ENCODE results near the gene MYL10. TPM values are rescaled to one million over a fixed set of nuclear protein-coding genes. Genes with fewer than 3 reads are reported as not detected.

The MYL10 gene
- total RNA-seq = not detected

DNA sequence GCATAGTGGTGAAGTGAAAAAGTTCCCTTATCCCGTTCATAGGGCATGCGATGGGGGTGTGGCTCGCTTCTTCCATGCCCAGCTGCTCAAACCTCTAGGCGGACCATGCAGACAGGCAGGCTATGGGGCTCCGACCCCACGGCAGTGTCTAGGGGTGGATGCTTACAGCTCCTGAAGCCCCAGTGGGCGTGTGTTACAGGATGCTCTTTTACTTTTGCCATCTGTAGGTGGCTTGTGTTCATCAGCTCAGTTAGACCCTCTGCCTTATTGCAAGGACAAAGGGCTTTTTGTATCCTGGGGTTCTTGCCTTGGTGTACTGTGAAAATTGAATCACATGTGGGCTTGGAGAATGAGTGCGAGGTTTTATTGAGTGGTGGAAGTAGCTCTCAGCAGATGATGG, at the start of gene MYL10:
Gene MYL10, minus strand, starts transcription at position 126 of the 400 bp plus-strand sequence. CDS start 178 bp downstream, outside the sequence.
- H3K9me3 Mint-ChIP-seq (ENCODE audit: low read depth) = no peaks in the 10 kb centered on the region
- H3K4me3 Mint-ChIP-seq = no peak within 1 kb of the TSS
- no peaks in the 10 kb centered on the region for H3K36me3 Mint-ChIP-seq
- H3K27ac Mint-ChIP-seq = no peak within 1 kb of the TSS
- no peak for DNase-seq
- no peak for ATAC-seq
- CTCF ChIA-PET = interaction anchor here (0.7 kb wide), 1 partner anchor 505 kb away, joined by 5 read pairs; no protein-coding TSS in a partner anchor
- peaks cover 18% of the 10 kb centered on the region for H3K27me3 Mint-ChIP-seq
- H3K4me1 Mint-ChIP-seq = no peaks in the 10 kb centered on the region

GRCh38 chr7:101678658-101679057, 49.6 kb upstream of the MYL10 start:
- DNase-seq (no peak), ATAC-seq (no peak)
- Mint-ChIP-seq H3K27ac (no peak overlapping the region), H3K36me3 (no peaks in the 10 kb centered on the region), H3K4me3 (no peak overlapping the region), H3K4me1 (no peaks in the 10 kb centered on the region), H3K27me3 (no peaks in the 10 kb centered on the region), H3K9me3 (ENCODE audit: low read depth) (no peaks in the 10 kb centered on the region)
- CTCF ChIA-PET = no interaction called here

DNA sequence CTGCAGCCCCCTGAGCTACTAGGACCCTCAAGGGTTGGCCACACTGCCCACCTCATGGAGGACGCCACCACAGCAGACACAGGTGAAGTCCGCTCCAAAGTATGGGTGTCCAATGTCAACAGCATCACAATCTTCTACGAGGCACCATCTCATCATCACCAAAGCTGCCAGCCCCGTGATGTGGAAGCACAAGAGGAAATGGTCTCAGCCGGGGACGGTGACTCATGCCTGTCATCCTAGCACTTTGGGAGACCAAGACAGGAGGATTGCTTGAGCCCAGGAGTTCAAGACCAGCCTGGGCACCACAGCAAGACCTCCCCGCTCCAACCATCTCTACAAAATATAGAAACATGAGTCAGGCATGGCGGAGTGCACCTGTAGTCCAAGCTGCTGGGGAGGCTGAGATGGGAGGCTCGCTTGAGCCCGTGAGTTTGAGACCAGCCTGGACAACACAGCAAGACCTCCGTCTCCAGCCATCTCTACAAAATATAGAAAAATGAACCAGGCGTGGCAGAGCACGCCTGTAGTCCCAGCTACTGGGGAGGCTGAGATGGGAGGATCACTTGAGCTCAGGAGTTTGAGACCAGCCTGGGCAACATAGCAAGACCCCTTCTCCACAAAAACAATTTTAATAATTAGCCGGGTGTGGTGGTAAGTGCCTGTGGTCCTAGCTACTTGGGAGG, 48.8 kb upstream of the MYL10 start:
- no peaks in the 10 kb centered on the region for H3K4me1 Mint-ChIP-seq
- ATAC-seq (no peak), DNase-seq (no peak)
- CTCF ChIA-PET = no interaction called here
- H3K36me3 Mint-ChIP-seq = no peaks in the 10 kb centered on the region
- no peak overlapping the region for H3K4me3 Mint-ChIP-seq
- H3K9me3 Mint-ChIP-seq (ENCODE audit: low read depth) = no peaks in the 10 kb centered on the region
- no peaks in the 10 kb centered on the region for H3K27me3 Mint-ChIP-seq
- H3K27ac Mint-ChIP-seq = no peak overlapping the region

DNA sequence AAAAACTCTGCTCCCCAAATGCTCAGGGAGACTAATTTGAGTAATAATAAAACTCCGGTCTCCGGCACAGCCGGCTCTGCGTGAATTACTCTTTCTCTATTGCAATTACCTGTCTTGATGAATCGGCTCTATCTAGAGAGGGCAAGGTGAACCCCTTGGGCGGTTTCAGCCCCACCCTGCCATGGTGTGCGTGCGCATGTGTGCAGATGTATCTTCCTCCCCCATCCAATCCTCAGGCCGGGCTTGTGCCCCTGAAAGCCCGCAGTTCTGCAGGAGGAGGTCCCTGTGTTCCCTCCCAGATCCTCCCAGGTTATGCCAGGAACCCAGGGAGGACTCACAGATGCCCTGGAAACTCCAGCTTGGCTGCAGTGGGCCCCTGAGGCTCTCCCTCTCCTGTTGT, 48.3 kb upstream of the MYL10 start:
- no peaks in the 10 kb centered on the region for H3K27me3 Mint-ChIP-seq
- CTCF ChIA-PET = no interaction called here
- no peak overlapping the region for H3K27ac Mint-ChIP-seq
- H3K4me3 Mint-ChIP-seq = no peak overlapping the region
- DNase-seq = no peak
- H3K36me3 Mint-ChIP-seq = no peaks in the 10 kb centered on the region
- H3K4me1 Mint-ChIP-seq = no peaks in the 10 kb centered on the region
- H3K9me3 Mint-ChIP-seq (ENCODE audit: low read depth) = no peaks in the 10 kb centered on the region
- ATAC-seq = no peak

GRCh38 chr7:101676956-101677355, 47.9 kb upstream of the MYL10 start:
- no peak for ATAC-seq
- H3K27me3 Mint-ChIP-seq = no peaks in the 10 kb centered on the region
- no peak for DNase-seq
- CTCF ChIA-PET = no interaction called here
- no peak overlapping the region for H3K4me3 Mint-ChIP-seq
- H3K36me3 Mint-ChIP-seq = no peaks in the 10 kb centered on the region
- H3K4me1 Mint-ChIP-seq = no peaks in the 10 kb centered on the region
- no peaks in the 10 kb centered on the region for H3K9me3 Mint-ChIP-seq (ENCODE audit: low read depth)
- no peak overlapping the region for H3K27ac Mint-ChIP-seq

DNA sequence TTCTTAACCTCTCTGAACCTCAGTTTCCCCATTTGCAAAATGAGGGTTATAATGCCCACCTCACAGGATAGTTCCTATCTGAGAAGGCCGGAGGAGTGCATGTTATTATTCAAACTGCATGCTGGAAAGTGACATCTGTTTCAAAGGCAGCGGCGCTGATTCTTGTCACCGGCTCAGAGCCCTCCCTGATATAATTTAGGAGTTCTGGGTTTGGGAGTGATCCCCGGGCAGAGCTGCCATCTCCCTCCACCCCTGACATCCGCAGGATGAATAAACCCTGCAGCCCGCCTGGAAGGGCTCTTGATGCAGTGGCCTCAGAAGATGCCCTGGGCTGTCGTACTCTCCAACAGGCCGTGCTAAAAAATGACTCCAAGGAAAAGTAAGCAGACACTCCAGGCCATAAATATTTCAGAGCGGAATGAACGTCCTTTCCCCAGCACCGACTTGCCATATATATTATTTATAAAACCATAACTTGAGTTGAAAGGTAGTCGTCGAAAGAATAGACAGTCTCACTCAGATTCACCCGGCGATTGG, 47.0 kb upstream of the MYL10 start:
- DNase-seq (no peak), ATAC-seq (no peak)
- Mint-ChIP-seq H3K4me1 (no peaks in the 10 kb centered on the region), H3K27me3 (no peaks in the 10 kb centered on the region), H3K9me3 (ENCODE audit: low read depth) (no peaks in the 10 kb centered on the region), H3K27ac (no peak overlapping the region), H3K4me3 (no peak overlapping the region), H3K36me3 (no peaks in the 10 kb centered on the region)
- CTCF ChIA-PET = no interaction called here

- Mint-ChIP-seq H3K27me3 (no peaks in the 10 kb centered on the region), H3K27ac (no peak overlapping the region), H3K9me3 (ENCODE audit: low read depth) (no peaks in the 10 kb centered on the region), H3K36me3 (no peaks in the 10 kb centered on the region), H3K4me1 (no peaks in the 10 kb centered on the region), H3K4me3 (no peak overlapping the region)
- no peak for DNase-seq
- CTCF ChIA-PET = no interaction called here
- no peak for ATAC-seq
Observed at GRCh38 chr7:101674439-101674838, 45.3 kb upstream of the MYL10 start.

- ATAC-seq (no peak), DNase-seq (no peak)
- Mint-ChIP-seq H3K9me3 (ENCODE audit: low read depth) (no peaks in the 10 kb centered on the region), H3K27ac (no peak overlapping the region), H3K4me1 (no peaks in the 10 kb centered on the region), H3K36me3 (no peaks in the 10 kb centered on the region), H3K4me3 (no peak overlapping the region), H3K27me3 (no peaks in the 10 kb centered on the region)
- CTCF ChIA-PET = no interaction called here
Observed at GRCh38 chr7:101673951-101674350, 44.9 kb upstream of the MYL10 start.

- no peak for DNase-seq
- Mint-ChIP-seq H3K27me3 (no peaks in the 10 kb centered on the region), H3K36me3 (no peaks in the 10 kb centered on the region), H3K4me1 (no peaks in the 10 kb centered on the region), H3K4me3 (no peak overlapping the region), H3K9me3 (ENCODE audit: low read depth) (no peaks in the 10 kb centered on the region), H3K27ac (no peak overlapping the region)
- CTCF ChIA-PET = no interaction called here
- no peak for ATAC-seq
Observed at GRCh38 chr7:101673315-101673714, 44.2 kb upstream of the MYL10 start.

- CTCF ChIA-PET = interaction anchor here (0.6 to 0.8 kb wide), 2 partner anchors 36 to 718 kb away, joined by 3 read pairs; no protein-coding TSS in a partner anchor
- no peak for DNase-seq
- no peaks in the 10 kb centered on the region for H3K4me1 Mint-ChIP-seq
- H3K27ac Mint-ChIP-seq = no peak overlapping the region
- ATAC-seq = no peak
- H3K4me3 Mint-ChIP-seq = no peak overlapping the region
- no peaks in the 10 kb centered on the region for H3K36me3 Mint-ChIP-seq
- H3K27me3 Mint-ChIP-seq = no peaks in the 10 kb centered on the region
- H3K9me3 Mint-ChIP-seq (ENCODE audit: low read depth) = no peaks in the 10 kb centered on the region
Observed at GRCh38 chr7:101671371-101672356, 42.6 kb upstream of the MYL10 start.

DNA sequence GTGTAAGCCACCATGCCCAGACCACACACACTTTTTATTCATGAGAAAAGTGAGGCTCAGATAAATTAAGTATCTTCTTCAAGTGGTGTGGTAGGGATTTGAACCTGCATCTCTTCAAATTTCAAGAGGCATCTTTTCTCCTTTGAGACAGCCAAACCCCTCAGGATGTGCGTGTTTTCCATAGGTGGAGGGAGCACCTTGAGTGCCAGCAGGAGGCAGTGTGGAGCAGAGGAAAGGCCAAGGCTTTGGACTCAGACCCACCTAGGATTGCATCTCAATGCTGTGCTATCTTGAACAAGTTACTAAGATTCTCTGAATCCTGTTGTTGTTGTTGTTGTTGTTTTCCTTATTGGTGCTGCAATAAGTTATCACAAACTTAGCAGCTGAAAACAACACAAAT, 40.2 kb upstream of the MYL10 start:
- Mint-ChIP-seq H3K27me3 (no peaks in the 10 kb centered on the region), H3K36me3 (no peaks in the 10 kb centered on the region), H3K4me3 (no peak overlapping the region), H3K9me3 (ENCODE audit: low read depth) (no peaks in the 10 kb centered on the region), H3K4me1 (no peaks in the 10 kb centered on the region), H3K27ac (no peak overlapping the region)
- CTCF ChIA-PET = interaction anchor here (1.4 to 1.6 kb wide), 2 partner anchors 13 to 609 kb away, joined by 3 read pairs; no protein-coding TSS in a partner anchor
- DNase-seq = no peak
- ATAC-seq = no peak

DNA sequence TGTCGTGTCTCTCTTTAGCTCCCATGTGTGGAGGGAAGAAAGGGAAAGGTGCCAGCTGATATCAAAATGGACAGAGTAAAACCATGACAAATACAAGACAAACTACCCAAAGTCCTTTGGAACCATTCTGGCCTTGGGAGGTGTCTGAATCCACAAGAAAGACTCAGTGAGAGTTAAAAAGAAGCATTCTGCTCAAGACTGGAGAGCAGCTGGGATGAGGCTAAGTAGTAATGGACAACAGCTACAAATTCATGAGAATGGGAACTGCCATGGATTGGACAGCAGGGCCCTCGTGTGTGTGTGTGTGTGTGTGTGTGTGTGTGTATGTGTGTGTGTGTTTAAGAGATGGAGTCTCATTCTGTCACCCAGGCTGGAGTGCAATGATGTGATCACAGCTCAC, 39.6 kb upstream of the MYL10 start:
- Mint-ChIP-seq H3K27me3 (no peaks in the 10 kb centered on the region), H3K4me1 (no peaks in the 10 kb centered on the region), H3K36me3 (no peaks in the 10 kb centered on the region), H3K27ac (no peak overlapping the region), H3K4me3 (no peak overlapping the region), H3K9me3 (ENCODE audit: low read depth) (no peaks in the 10 kb centered on the region)
- CTCF ChIA-PET = interaction anchor here (1.3 to 1.6 kb wide), 4 partner anchors 13 to 609 kb away, joined by 3 read pairs; no protein-coding TSS in a partner anchor
- no peak for ATAC-seq
- DNase-seq = no peak

GRCh38 chr7:101667920-101668319, 38.8 kb upstream of the MYL10 start:
- Mint-ChIP-seq H3K4me1 (peaks cover 2% of the 10 kb centered on the region), H3K4me3 (no peak overlapping the region), H3K27ac (no peak overlapping the region), H3K27me3 (no peaks in the 10 kb centered on the region), H3K9me3 (ENCODE audit: low read depth) (peaks cover 4% of the 10 kb centered on the region), H3K36me3 (no peaks in the 10 kb centered on the region)
- CTCF ChIA-PET = interaction anchor here (1.3 to 1.6 kb wide), 3 partner anchors 65 to 377 kb away, joined by 3 read pairs; no protein-coding TSS in a partner anchor
- ATAC-seq = no peak
- DNase-seq = no peak
